ENCODE measurements around the gene SEZ6L. TPM values are rescaled to one million over a fixed set of nuclear protein-coding genes. Genes with fewer than 3 reads are reported as not detected.

The SEZ6L gene
- total RNA-seq, 1 donor from 2014 or later, result 0.18 TPM

DNA sequence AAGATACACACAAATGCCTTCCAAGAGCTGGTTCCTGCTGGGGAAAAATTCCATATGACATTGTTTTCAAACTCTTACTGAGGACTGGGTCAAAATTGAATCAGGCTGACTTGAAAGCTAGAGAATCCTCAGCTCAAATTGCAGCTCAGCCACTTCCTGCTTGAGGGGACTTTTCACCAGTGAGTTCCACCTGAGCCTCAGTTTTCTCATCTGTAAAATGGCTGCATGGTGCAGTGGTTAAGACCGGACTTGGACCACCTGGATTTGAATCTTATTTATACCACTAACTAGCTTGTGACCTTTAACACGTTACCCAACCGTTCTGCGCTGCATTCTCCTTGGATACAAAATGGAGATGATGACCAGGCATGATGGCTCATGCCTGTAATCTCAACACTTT lies 189.9 kb downstream of the SEZ6L start:
- Mint-ChIP-seq H3K4me1 (peaks cover 8% of the 10 kb centered on the region), H3K27ac (no peak overlapping the region)

DNA sequence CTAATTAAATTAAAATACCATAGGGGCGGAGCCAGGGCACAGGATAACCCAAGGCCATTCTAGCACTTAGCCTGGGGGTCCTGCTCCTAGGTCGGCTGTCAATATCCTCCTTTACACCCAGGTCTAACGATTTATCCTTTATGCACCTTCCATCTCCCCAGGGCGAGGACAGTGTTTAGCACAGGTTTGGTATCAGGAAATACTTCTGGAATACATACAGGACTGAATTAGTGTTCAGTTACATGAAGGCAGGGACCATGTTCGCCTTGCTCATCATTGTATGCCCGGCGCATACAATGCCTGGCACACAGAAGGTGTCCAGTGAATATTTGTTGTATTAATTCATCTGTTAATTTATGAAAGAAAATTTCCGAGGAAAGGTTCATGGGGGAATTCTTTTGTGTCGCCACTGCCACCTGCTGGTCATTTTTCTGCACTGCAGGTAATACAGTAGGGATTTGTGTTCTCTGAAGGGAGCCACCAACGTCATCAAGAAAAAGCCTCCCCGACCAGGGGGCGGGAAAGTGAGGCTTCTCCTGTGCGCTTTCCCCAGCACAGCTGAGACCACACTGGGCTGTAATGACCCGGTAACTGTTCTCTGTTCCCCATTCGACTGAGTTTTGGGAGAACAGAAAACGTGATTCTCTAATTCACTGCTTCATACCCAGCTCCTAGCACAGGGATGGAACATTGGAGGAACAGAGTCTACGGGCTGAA lies 191.1 kb downstream of the SEZ6L start:
- Mint-ChIP-seq H3K4me3 (peak overlapping the region; percentile 48), H3K27me3 (ENCODE audit: low read depth) (peaks cover 13% of the 10 kb centered on the region), H3K9me3 (no peaks in the 10 kb centered on the region), H3K27ac (no peak overlapping the region), H3K4me1 (peaks cover 8% of the 10 kb centered on the region), H3K36me3 (no peaks in the 10 kb centered on the region)
- DNase-seq (ENCODE audit: low spot score in 2 of 2, unreplicated experiment in 2 of 2), result peak; percentile 29 to 78
- TF ChIP-seq CTCF (IDR thresholded peaks at IDR 0.05; ENCODE audit: unreplicated experiment), result peak; percentile 98

More for the DNA sequence above, 189.9 kb downstream of the SEZ6L start:
- DNase-seq (ENCODE audit: low spot score in 2 of 2, unreplicated experiment in 2 of 2), result no peak
- Mint-ChIP-seq H3K4me3 (no peak overlapping the region), H3K9me3 (no peaks in the 10 kb centered on the region), H3K36me3 (no peaks in the 10 kb centered on the region), H3K27me3 (ENCODE audit: low read depth) (peaks cover 18% of the 10 kb centered on the region)
- no peak for TF ChIP-seq CTCF (IDR thresholded peaks at IDR 0.05; ENCODE audit: unreplicated experiment)

DNA sequence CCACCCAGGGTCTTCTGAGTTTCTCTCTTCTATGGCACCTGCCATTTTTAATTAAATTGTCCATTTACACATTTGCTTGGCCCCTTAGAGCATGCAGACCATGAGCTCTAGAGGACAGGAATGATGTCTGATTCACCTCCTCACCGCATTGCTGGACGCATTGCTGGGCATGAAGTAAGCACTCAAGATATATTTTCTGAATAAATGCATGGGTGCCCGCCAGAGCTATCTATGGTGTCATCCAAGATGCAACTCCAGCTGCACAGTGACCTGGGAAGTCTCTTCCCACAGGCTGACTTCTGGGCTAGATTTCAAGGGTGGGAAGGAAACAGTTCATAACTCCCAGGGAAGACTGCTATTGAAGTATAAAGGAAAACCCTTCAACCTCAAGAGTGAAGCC lies 193.2 kb downstream of the SEZ6L start:
- no peaks in the 10 kb centered on the region for H3K9me3 Mint-ChIP-seq
- DNase-seq (ENCODE audit: low spot score in 2 of 2, unreplicated experiment in 2 of 2), result no peak
- H3K36me3 Mint-ChIP-seq, result no peaks in the 10 kb centered on the region
- peaks cover 13% of the 10 kb centered on the region for H3K27me3 Mint-ChIP-seq (ENCODE audit: low read depth)
- TF ChIP-seq CTCF (IDR thresholded peaks at IDR 0.05; ENCODE audit: unreplicated experiment), result no peak
- H3K27ac Mint-ChIP-seq, result no peak overlapping the region
- H3K4me3 Mint-ChIP-seq, result no peak overlapping the region
- peaks cover 8% of the 10 kb centered on the region for H3K4me1 Mint-ChIP-seq

DNA sequence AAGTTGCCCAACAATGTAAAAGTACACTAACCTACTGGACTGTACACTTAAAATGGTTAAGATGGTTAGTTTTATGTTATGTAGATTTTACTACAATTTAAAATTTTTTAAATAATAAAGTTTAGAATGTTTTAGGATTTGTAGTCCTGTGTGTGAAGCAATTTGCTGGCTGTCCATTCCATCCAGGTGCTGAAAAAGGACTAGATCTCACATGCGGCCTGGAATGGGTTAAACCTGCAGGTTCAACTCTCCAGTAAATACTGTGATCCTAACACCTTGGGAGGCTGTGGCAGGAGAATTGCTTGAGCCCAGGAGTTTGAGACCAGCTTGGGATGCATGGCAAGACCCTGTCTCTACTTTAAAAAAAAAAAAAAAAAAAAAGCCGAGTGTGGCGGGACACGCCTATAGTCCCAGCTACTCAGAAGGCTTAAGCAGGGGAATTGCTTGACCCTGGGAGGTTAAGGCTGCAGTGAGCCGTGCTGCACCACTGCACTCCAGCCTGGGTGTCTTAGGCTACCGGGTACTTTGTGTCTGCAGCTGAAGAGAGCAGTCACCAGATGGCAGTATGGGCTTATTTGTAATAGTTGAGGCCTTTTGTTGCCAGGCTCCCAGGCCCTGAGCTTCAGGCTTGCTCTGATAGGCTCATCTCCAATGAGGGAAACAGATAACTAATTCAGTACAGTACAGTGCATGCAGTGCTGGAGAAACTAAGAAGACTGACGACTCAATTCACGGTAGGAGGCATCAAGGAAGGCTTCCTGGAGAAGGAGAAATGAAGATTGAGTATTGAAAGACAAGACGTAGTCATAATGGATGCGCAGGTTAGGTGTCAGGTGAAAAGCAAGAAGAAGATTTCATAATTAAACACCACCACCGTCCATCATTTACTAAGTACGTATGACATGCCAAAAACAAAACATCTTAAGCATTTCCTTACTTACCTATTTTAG lies 195.1 kb downstream of the SEZ6L start:
- Mint-ChIP-seq H3K36me3 (no peaks in the 10 kb centered on the region), H3K4me1 (peaks cover 8% of the 10 kb centered on the region), H3K27me3 (ENCODE audit: low read depth) (peaks cover 13% of the 10 kb centered on the region), H3K27ac (no peak overlapping the region), H3K9me3 (no peaks in the 10 kb centered on the region), H3K4me3 (no peak overlapping the region)
- DNase-seq (ENCODE audit: low spot score in 2 of 2, unreplicated experiment in 2 of 2), result peak; percentile 27 to 57
- peak; percentile 31 for TF ChIP-seq CTCF (IDR thresholded peaks at IDR 0.05; ENCODE audit: unreplicated experiment)

GRCh38 chr22:26367402-26368245 lies 198.4 kb downstream of the SEZ6L start:
- Mint-ChIP-seq H3K36me3 (no peaks in the 10 kb centered on the region), H3K4me3 (no peak overlapping the region), H3K9me3 (no peaks in the 10 kb centered on the region), H3K27ac (no peak overlapping the region), H3K4me1 (no peaks in the 10 kb centered on the region), H3K27me3 (ENCODE audit: low read depth) (peaks cover 21% of the 10 kb centered on the region)
- peak; percentile 89 for TF ChIP-seq CTCF (IDR thresholded peaks at IDR 0.05; ENCODE audit: unreplicated experiment)
- peak in 1 of 2 experiments; percentile 54 for DNase-seq (ENCODE audit: low spot score in 2 of 2, unreplicated experiment in 2 of 2)
